GM12872 (cell line): ENCODE results near the gene AKT3.

Experiments used
- CTCF ChIP-seq: IDR thresholded peaks from 3 replicates; pipeline ENCODE4 v1.5.1; 2011; ENCODE audit warnings: low read depth, mild to moderate bottlenecking, low read length, moderate library complexity; ENCODE audit not compliant: insufficient read depth

Gene AKT3

GRCh38 chr1:243882276-243882675 lies 32.2 kb upstream of the AKT3 start:
- no peak for TF ChIP-seq CTCF

- no peak for TF ChIP-seq CTCF
These were observed 5.7 kb upstream of the AKT3 start for GRCh38 chr1:243855616-243856318.

GRCh38 chr1:243851765-243852164 lies 1.7 kb upstream of the AKT3 start:
- TF ChIP-seq CTCF, result no peak

- no peak for TF ChIP-seq CTCF
These were observed 1.3 kb upstream of the AKT3 start for GRCh38 chr1:243851257-243851756.

GRCh38 chr1:243850452-243851256 lies 611 bp upstream of the AKT3 start:
- no peak for TF ChIP-seq CTCF

- no peak for TF ChIP-seq CTCF
These were observed 432 bp downstream of the AKT3 start for GRCh38 chr1:243849421-243850201.

GRCh38 chr1:243848858-243849420 lies 1.1 kb downstream of the AKT3 start:
- TF ChIP-seq CTCF, result no peak
